Testis (tissue), 3 donors: ENCODE results near the gene NDUFA12. TPM values are rescaled to one million over a fixed set of nuclear protein-coding genes. Genes with fewer than 3 reads are reported as not detected.

ENCODE experiments used
- DNase-seq: peaks from one replicate; pipeline ENCODE4 v3.0.0-alpha.2; 2019
- H3K27ac ChIP-seq, 2 donors: fragments of 200-600 bp; sonication (generic); one replicate each; pipeline ENCODE4 v1.5.1; 2019
- H3K27me3 ChIP-seq: fragments of 200-600 bp; sonication (generic); one replicate; pipeline ENCODE4 v1.5.1; 2019
- H3K36me3 ChIP-seq: fragments of 200-600 bp; sonication (generic); one replicate; pipeline ENCODE4 v1.5.1; 2017; ENCODE audit warnings: low read depth; ENCODE audit errors: missing control alignments
- H3K4me1 ChIP-seq: fragments of 200-600 bp; sonication (generic); one replicate; pipeline ENCODE4 v1.5.1; 2019
- H3K4me3 ChIP-seq, 2 donors: fragments of 200-600 bp; sonication (generic); one replicate each; pipeline ENCODE4 v1.5.1; 2017 to 2019
- H3K9me3 ChIP-seq: fragments of 200-600 bp; sonication (generic); one replicate; pipeline ENCODE4 v1.5.1; 2017
- CTCF ChIP-seq, 3 experiments: fragments of 450-650 bp in 2 of 3; fragments of 200-600 bp in 1 of 3; sonication (generic) in 1 of 3; IDR thresholded peaks; one replicate each; pipeline ENCODE4 v1.5.1; 2016 to 2019; ENCODE audit warnings: antibody characterized with exemption in 3 of 3, mild to moderate bottlenecking in 2 of 3, moderate library complexity in 1 of 3
- POLR2A ChIP-seq: fragments of 450-650 bp; IDR thresholded peaks from one replicate; pipeline ENCODE4 v1.6.1; 2017; ENCODE audit warnings: antibody characterized with exemption, mild to moderate bottlenecking, moderate library complexity
- WGBS, 2 donors: methylation state at CpG; one replicate each; pipeline ENCODE4 v1.1.5; 2018; 5-methylcytosine and 5-hydroxymethylcytosine counted together
- intact Hi-C: fragments of 100-400 bp; cut with DNase I; formaldehyde crosslinking; loops from one replicate; pipeline ENCODE4 v1.15.1; 2023; ENCODE audit warnings: low total_unique reads
- polyA plus RNA-seq: library from polyadenylated mRNA; stranded (reverse); fragments of 350-450 nt; fragmentation: Illumina TruSeq; extraction: RNeasy Lipid Tissue Mini Kit (QIAGEN cat#74804); gene quantifications from one replicate; pipeline ENCODE4 v1.2.3, GENCODE V29; 2014; ENCODE audit warnings: low read depth, low replicate concordance; ENCODE audit not compliant: insufficient read depth
- total RNA-seq, 2 donors: library from RNA; depleted of rRNA; stranded (reverse); fragments of >200 nt; gene quantifications; one replicate each; pipeline ENCODE4 v1.2.3, GENCODE V29; 2016

The NDUFA12 gene
- total and polyA plus RNA-seq, 3 donors from 2014 or later = 75.2 to 136 (median 77.5) TPM

DNA sequence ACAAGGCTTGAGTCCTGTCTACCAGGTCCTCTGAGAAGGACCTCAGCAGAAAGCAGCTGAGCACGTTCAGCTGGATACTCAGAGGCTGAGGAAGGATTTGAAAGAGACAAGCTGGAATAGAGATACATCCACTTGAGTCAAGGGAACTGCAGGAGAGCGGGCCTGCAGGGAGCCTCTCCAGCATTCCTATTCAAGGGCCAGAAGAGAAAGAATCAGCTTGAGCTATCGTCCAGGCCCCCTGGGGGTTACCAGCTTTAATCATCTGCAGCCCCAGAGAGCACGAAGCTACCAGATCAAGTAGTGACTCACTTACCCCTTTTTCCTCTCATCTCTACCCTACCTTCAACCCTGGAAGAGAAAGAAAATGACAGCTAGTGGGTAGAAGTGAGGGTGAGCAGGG is 80.9 kb downstream of the NDUFA12 start:
- intact Hi-C loops = no loop called here
- Histone ChIP-seq H3K4me3 (no peak overlapping the region), H3K9me3 (no peaks in the 10 kb centered on the region), H3K4me1 (no peaks in the 10 kb centered on the region), H3K27ac (no peak overlapping the region), H3K36me3 (no peaks in the 10 kb centered on the region), H3K27me3 (no peaks in the 10 kb centered on the region)
- DNase-seq = no peak
- no peak for TF ChIP-seq CTCF (IDR thresholded peaks at IDR 0.05)
- TF ChIP-seq POLR2A = no peak
- 53 to 72% methylated on average over 4 of the region's 4 CpGs for WGBS, 2 donors

Other genes with a start within 250 kb of the NDUFA12 start
- gene NR2C1, start 69.9 kb upstream of the NDUFA12 start, total RNA-seq = 100 to 1,000 TPM; 102 to 114 TPM
- 66.3 TPM for gene NR2C1, start 69.9 kb upstream of the NDUFA12 start, polyA plus RNA-seq
- gene FGD6, start 213.8 kb upstream of the NDUFA12 start, total RNA-seq = 10 to 100 TPM; 13.1 to 13.6 TPM
- gene FGD6, start 213.8 kb upstream of the NDUFA12 start, polyA plus RNA-seq = 4.8 TPM
- gene VEZT, start 214.1 kb upstream of the NDUFA12 start, total RNA-seq = 100 to 1,000 TPM in 1 of 2 donors, 10 to 100 TPM in 1; 94.6 to 112 TPM
- gene VEZT, start 214.1 kb upstream of the NDUFA12 start, polyA plus RNA-seq = 31.7 TPM